ENCODE results near the gene MPC1.

DNA sequence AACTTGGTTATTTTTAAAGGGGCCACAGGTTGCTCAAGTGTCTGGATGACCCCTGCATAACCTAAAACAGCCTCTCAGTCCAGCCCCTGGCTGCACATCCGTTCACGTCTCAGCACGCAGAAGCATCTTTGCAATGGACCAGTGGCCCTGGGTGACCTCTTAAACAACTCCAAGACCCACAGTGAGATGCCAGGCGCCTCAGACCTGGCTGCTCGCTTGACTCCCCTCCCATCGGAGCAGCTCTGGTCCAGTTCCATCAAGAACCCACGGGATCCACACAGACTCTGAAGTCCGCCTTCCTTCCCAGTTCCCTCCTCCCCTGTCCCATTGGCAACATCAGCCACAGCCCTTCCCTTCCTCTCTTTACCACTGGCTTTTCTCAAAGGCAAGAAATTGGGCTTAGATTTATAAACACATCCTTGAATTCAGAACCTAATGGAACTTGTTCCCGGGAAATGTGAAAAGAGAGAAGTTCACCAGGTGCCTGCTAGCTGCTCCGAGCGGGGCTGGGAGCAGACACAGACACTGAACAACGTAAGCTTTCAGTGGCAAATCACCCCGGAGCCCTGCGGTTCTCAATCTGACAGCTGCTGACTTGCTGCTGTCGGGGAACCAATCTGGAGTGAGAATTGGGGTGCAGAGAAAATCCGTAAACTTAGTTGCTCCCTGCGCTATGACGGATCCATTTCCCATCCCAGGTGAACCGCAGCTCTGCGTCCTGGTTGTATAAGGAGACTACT is 39.6 kb upstream of the MPC1 start:
- TF ChIP-seq POLR2A (IDR thresholded peaks at IDR 0.05), result no peak
- no peak for TF ChIP-seq POLR2AphosphoS5 (IDR thresholded peaks at IDR 0.05)
- TF ChIP-seq, protein P1, sequence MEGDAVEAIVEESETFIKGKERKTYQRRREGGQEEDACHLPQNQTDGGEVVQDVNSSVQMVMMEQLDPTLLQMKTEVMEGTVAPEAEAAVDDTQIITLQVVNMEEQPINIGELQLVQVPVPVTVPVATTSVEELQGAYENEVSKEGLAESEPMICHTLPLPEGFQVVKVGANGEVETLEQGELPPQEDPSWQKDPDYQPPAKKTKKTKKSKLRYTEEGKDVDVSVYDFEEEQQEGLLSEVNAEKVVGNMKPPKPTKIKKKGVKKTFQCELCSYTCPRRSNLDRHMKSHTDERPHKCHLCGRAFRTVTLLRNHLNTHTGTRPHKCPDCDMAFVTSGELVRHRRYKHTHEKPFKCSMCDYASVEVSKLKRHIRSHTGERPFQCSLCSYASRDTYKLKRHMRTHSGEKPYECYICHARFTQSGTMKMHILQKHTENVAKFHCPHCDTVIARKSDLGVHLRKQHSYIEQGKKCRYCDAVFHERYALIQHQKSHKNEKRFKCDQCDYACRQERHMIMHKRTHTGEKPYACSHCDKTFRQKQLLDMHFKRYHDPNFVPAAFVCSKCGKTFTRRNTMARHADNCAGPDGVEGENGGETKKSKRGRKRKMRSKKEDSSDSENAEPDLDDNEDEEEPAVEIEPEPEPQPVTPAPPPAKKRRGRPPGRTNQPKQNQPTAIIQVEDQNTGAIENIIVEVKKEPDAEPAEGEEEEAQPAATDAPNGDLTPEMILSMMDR (IDR thresholded peaks at IDR 0.05), result no peak
- no peak for TF ChIP-seq EP300 (IDR thresholded peaks at IDR 0.05)
